HG03066 (cell line): ENCODE results near the gene GNB5.
A peak's percentile ranks its signal among the peaks of the same experiment; 100 is the strongest.
"Not testable (repeated sequence)": the region's sequence is repeated elsewhere in the genome, so short reads cannot be mapped to it uniquely, and the experiment has no call there.

Experiments used
- ATAC-seq: cut with Tn5 transposase; IDR thresholded peaks from one replicate; pipeline ENCODE4 v1.9.1; 2021; ENCODE audit warnings: low read depth; ENCODE audit not compliant: unreplicated experiment

GNB5 gene

GRCh38 chr15:52191207-52191606, at the start of gene GNB5:
GNB5 (minus strand) TSS chr15:52191392; CDS start chr15:52184676, 6,716 bp downstream.
- no peak for ATAC-seq

- no peak for ATAC-seq
Observed at GRCh38 chr15:52240166-52240565, 49.0 kb upstream of the GNB5 start.

- ATAC-seq: not testable (repeated sequence)
Observed at GRCh38 chr15:52238989-52239525, 47.9 kb upstream of the GNB5 start.

GRCh38 chr15:52238149-52238548, 47.0 kb upstream of the GNB5 start:
- no peak for ATAC-seq

- ATAC-seq: no peak
Observed at GRCh38 chr15:52236013-52236412, 44.8 kb upstream of the GNB5 start.

GRCh38 chr15:52234596-52235541, 43.7 kb upstream of the GNB5 start:
- no peak for ATAC-seq

GRCh38 chr15:52233405-52233804, 42.2 kb upstream of the GNB5 start:
- peak; percentile 43 for ATAC-seq

GRCh38 chr15:52232327-52232726, 41.1 kb upstream of the GNB5 start:
- peak; percentile 65 for ATAC-seq

- no peak for ATAC-seq
Observed at GRCh38 chr15:52230073-52230472, 38.9 kb upstream of the GNB5 start.

GRCh38 chr15:52228921-52229320, 37.7 kb upstream of the GNB5 start:
- no peak for ATAC-seq

GRCh38 chr15:52227456-52227855, 36.3 kb upstream of the GNB5 start:
- peak; percentile 72 for ATAC-seq

GRCh38 chr15:52225230-52225629, 34.0 kb upstream of the GNB5 start:
- ATAC-seq: no peak

- ATAC-seq: no peak
Observed at GRCh38 chr15:52224211-52224610, 33.0 kb upstream of the GNB5 start.

GRCh38 chr15:52221730-52222129, 30.5 kb upstream of the GNB5 start:
- peak; percentile 61 for ATAC-seq

GRCh38 chr15:52220937-52221660, 29.9 kb upstream of the GNB5 start:
- peak; percentile 40 for ATAC-seq

- no peak for ATAC-seq
Observed at GRCh38 chr15:52220251-52220650, 29.1 kb upstream of the GNB5 start.

GRCh38 chr15:52218816-52219215, 27.6 kb upstream of the GNB5 start:
- no peak for ATAC-seq

GRCh38 chr15:52218371-52218770, 27.2 kb upstream of the GNB5 start:
- ATAC-seq: no peak

- no peak for ATAC-seq
Observed at GRCh38 chr15:52217186-52217585, 26.0 kb upstream of the GNB5 start.

GRCh38 chr15:52214553-52214952, 23.4 kb upstream of the GNB5 start:
- ATAC-seq: no peak

GRCh38 chr15:52213206-52213605, 22.0 kb upstream of the GNB5 start:
- ATAC-seq: no peak
